Heart left ventricle (tissue), 13 donors: ENCODE results near the gene RMND5A.

Experiments
- POLR2A ChIP-seq, 2 donors: fragments of 450-650 bp; IDR thresholded peaks; one replicate each; pipeline ENCODE4 v1.6.1; 2017; ENCODE audit warnings: antibody characterized with exemption in 2 of 2, mild to moderate bottlenecking in 2 of 2, moderate library complexity in 2 of 2
- TF ChIP-seq, protein P1 (sequence below), 12 donors: fragments of 200-600 bp; sonication (generic) in 4 of 12; IDR thresholded peaks; one replicate each; pipeline versions ENCODE4 v1.5.0 to v1.8.0; 2018 to 2022; ENCODE audit warnings: antibody characterized with exemption in 12 of 12, mild to moderate bottlenecking in 5 of 12
- donor health status: ischemic (EF 13 %, LVEDD 7.1; RV severe dilation, severe dysfunction).
- donor health status: DM: no; HTN: yes; CAD: no.
- donor health status: DM: no; HTN: no; CAD: no.
- donor health status: ischemic (EF 25% LVEDD 6.9; RV normal size, moderate dysfunction).
- donor health status: ischemic (EF 25% LVEDD 5.7; RV mildly dilated, moderate dysfunction).
- donor health status: ischemic (EF 35%, LVEDD 5.7; RV mildly dilated, moderate dysfunction).
- donor health status: nonischemic (EF 11% LVEDD 7.7; RV severe dilation, severe dysfunction).
- donor health status: DM: yes; HTN: yes; CAD: no.
- donor health status: PGD.
- donor health status: ischemic (EF 29% LVEDD 5.4; RV normal size, mild dysfunction).
- donor health status: nonischemic (EF 23%, LVEDD 6.1; RV moderate dilation, normal function).

GRCh38 chr2:86776532-86776931, 56.4 kb downstream of the RMND5A start:
- no peak for TF ChIP-seq POLR2A (IDR thresholded peaks at IDR 0.05)
- TF ChIP-seq, protein P1, sequence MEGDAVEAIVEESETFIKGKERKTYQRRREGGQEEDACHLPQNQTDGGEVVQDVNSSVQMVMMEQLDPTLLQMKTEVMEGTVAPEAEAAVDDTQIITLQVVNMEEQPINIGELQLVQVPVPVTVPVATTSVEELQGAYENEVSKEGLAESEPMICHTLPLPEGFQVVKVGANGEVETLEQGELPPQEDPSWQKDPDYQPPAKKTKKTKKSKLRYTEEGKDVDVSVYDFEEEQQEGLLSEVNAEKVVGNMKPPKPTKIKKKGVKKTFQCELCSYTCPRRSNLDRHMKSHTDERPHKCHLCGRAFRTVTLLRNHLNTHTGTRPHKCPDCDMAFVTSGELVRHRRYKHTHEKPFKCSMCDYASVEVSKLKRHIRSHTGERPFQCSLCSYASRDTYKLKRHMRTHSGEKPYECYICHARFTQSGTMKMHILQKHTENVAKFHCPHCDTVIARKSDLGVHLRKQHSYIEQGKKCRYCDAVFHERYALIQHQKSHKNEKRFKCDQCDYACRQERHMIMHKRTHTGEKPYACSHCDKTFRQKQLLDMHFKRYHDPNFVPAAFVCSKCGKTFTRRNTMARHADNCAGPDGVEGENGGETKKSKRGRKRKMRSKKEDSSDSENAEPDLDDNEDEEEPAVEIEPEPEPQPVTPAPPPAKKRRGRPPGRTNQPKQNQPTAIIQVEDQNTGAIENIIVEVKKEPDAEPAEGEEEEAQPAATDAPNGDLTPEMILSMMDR (IDR thresholded peaks at IDR 0.05) = no peak
